Neuronal stem cell (in vitro differentiated cells): ENCODE results near the gene APOBEC3H.

ENCODE experiments used
- DNase-seq: peaks from one replicate; pipeline ENCODE4 v3.0.0-alpha.2; 2013; ENCODE audit warnings: low spot score
- H2AFZ ChIP-seq: one replicate; pipeline ENCODE4 v1.6.1; 2013; ENCODE audit warnings: mild to moderate bottlenecking, low read length, inconsistent platforms
- H2AK5ac ChIP-seq: 2 replicates; pipeline ENCODE4 v1.6.1; 2013; ENCODE audit warnings: low read depth, mild to moderate bottlenecking, inconsistent platforms, low read length, moderate library complexity, mixed read lengths
- H2BK120ac ChIP-seq: 2 replicates; pipeline ENCODE4 v1.6.1; 2013; ENCODE audit warnings: low read depth, mild to moderate bottlenecking, inconsistent platforms, low read length, moderate library complexity, mixed read lengths
- H2BK12ac ChIP-seq: one replicate; pipeline ENCODE4 v1.6.1; 2013; ENCODE audit warnings: low read length, inconsistent platforms
- H2BK15ac ChIP-seq: 2 replicates; pipeline ENCODE4 v1.6.1; 2013; ENCODE audit warnings: mild to moderate bottlenecking, low read length, inconsistent platforms, mixed read lengths
- H2BK5ac ChIP-seq: one replicate; pipeline ENCODE4 v1.6.1; 2013; ENCODE audit warnings: inconsistent platforms, mild to moderate bottlenecking, low read length, moderate library complexity
- H3K14ac ChIP-seq: one replicate; pipeline ENCODE4 v1.6.1; 2013; ENCODE audit warnings: low read length, inconsistent platforms
- H3K18ac ChIP-seq: 2 replicates; pipeline ENCODE4 v1.6.1; 2013; ENCODE audit warnings: low read length, inconsistent platforms
- H3K23ac ChIP-seq: 2 replicates; pipeline ENCODE4 v1.6.1; 2013; ENCODE audit warnings: low read depth, mild to moderate bottlenecking, mixed read lengths, low read length, inconsistent platforms; ENCODE audit not compliant: poor library complexity
- H3K27ac ChIP-seq: replicated peaks from 3 replicates; pipeline ENCODE4 v1.5.1; 2013; ENCODE audit warnings: low read length, inconsistent platforms
- H3K27me3 ChIP-seq, 3 experiments: 2 replicates each; pipeline ENCODE4 v1.6.1; 2013; ENCODE audit warnings: low read length in 3 of 3, mild to moderate bottlenecking in 2 of 3, inconsistent platforms in 1 of 3, low read depth in 1 of 3, mixed read lengths in 1 of 3, moderate library complexity in 1 of 3; ENCODE audit not compliant: control insufficient read depth in 3 of 3, insufficient read depth in 3 of 3
- H3K36me3 ChIP-seq, 2 donors: replicated peaks in 1 of 2; 2 replicates each; pipeline ENCODE4 v1.6.1; 2013; ENCODE audit warnings: low read length in 2 of 2; ENCODE audit not compliant: control insufficient read depth in 2 of 2, insufficient read depth in 2 of 2
- H3K4ac ChIP-seq: 2 replicates; pipeline ENCODE4 v1.6.1; 2013; ENCODE audit warnings: inconsistent platforms, mild to moderate bottlenecking, low read length, moderate library complexity
- H3K4me1 ChIP-seq, 2 donors: 1 replicate in 1 of 2; 2 replicates in 1 of 2; pipeline ENCODE4 v1.6.1; 2013; ENCODE audit warnings: low read length in 2 of 2, low read depth in 1 of 2; ENCODE audit not compliant: control insufficient read depth in 2 of 2, insufficient read depth in 1 of 2
- H3K4me2 ChIP-seq: one replicate; pipeline ENCODE4 v1.6.1; 2013; ENCODE audit warnings: mild to moderate bottlenecking, low read length, inconsistent platforms; ENCODE audit not compliant: insufficient read depth, poor library complexity, severe bottlenecking
- H3K4me3 ChIP-seq, 2 donors: 2 replicates each; pipeline ENCODE4 v1.5.1; 2013; ENCODE audit warnings: low read length in 2 of 2, mild to moderate bottlenecking in 2 of 2, inconsistent platforms in 1 of 2, moderate library complexity in 1 of 2
- H3K79me1 ChIP-seq: one replicate; pipeline ENCODE4 v1.6.1; 2013; ENCODE audit warnings: low read depth, mild to moderate bottlenecking, inconsistent platforms, low read length, moderate library complexity
- H3K9ac ChIP-seq: one replicate; pipeline ENCODE4 v1.6.1; 2013; ENCODE audit warnings: mild to moderate bottlenecking, low read depth, low read length, inconsistent platforms; ENCODE audit not compliant: poor library complexity
- H3K9me3 ChIP-seq, 2 donors: replicated peaks in 1 of 2; 2 replicates each; pipeline versions ENCODE3 to v1.6.1; 2013; ENCODE audit warnings: low read length in 2 of 2, mild to moderate bottlenecking in 2 of 2, inconsistent platforms in 1 of 2, low read depth in 1 of 2, mixed read lengths in 1 of 2, moderate library complexity in 1 of 2; ENCODE audit not compliant: control insufficient read depth in 2 of 2, insufficient read depth in 1 of 2
- H4K8ac ChIP-seq: one replicate; pipeline ENCODE4 v1.6.1; 2013; ENCODE audit warnings: low read depth, mild to moderate bottlenecking, inconsistent platforms, low read length, moderate library complexity
- H4K91ac ChIP-seq: one replicate; pipeline ENCODE4 v1.6.1; 2013; ENCODE audit warnings: low read length, low read depth, mild to moderate bottlenecking, inconsistent platforms; ENCODE audit not compliant: poor library complexity
- WGBS, 2 donors: extraction: QIAGEN DNeasy Blood & Tissue Kit; methylation state at CpG; one replicate each; pipeline ENCODE4 v1.1.7; 2013; ENCODE audit warnings: missing lambda C conversion rate in 2 of 2, mixed read lengths in 1 of 2; ENCODE audit not compliant: insufficient read length in 2 of 2, insufficient replicate concordance in 1 of 2; ENCODE audit errors: extremely low coverage in 2 of 2; 5-methylcytosine and 5-hydroxymethylcytosine counted together

Gene APOBEC3H

GRCh38 chr22:39087881-39088684 lies 9.0 kb upstream of the APOBEC3H start:
- peak overlapping the region; percentile 89 for H3K18ac ChIP-seq
- peak overlapping the region; percentile 87 for H2AFZ ChIP-seq
- no peak overlapping the region for H4K8ac ChIP-seq
- 100% methylated on average over 1 to 2 of the region's 18 CpGs for WGBS, 2 donors
- no peaks in the 10 kb centered on the region for H3K9me3 ChIP-seq
- no peak overlapping the region for H3K14ac ChIP-seq
- H3K9ac ChIP-seq: peak overlapping the region; percentile 7
- H3K23ac ChIP-seq: no peak overlapping the region
- H3K4me2 ChIP-seq: peak overlapping the region; percentile 2
- H2AK5ac ChIP-seq: peak overlapping the region; percentile 51
- peaks cover 6 to 16% of the 10 kb centered on the region in 2 donors for H3K4me1 ChIP-seq
- no peak overlapping the region for H2BK120ac ChIP-seq
- no peaks in the 10 kb centered on the region for H3K36me3 ChIP-seq
- H2BK5ac ChIP-seq: peak overlapping the region; percentile 79
- H3K27me3 ChIP-seq: peaks cover 0 to 51% (median 0%) of the 10 kb centered on the region in 3 experiments
- DNase-seq: peak; percentile 44
- no peak overlapping the region for H4K91ac ChIP-seq
- H2BK15ac ChIP-seq: peak overlapping the region; percentile 44
- H3K79me1 ChIP-seq: no peaks in the 10 kb centered on the region
- peak overlapping the region in 1 of 2 donors; percentile 9 for H3K4me3 ChIP-seq
- peak overlapping the region; percentile 18 for H2BK12ac ChIP-seq
- H3K4ac ChIP-seq: no peak overlapping the region
- H3K27ac ChIP-seq: peak overlapping the region; percentile 61

GRCh38 chr22:39088685-39089032 lies 8.4 kb upstream of the APOBEC3H start:
- Histone ChIP-seq H3K9ac (no peak overlapping the region), H2AFZ (no peak overlapping the region), H3K4me2 (no peak overlapping the region), H2BK15ac (peak overlapping the region; percentile 16), H3K27me3 (peaks cover 0 to 49% (median 0%) of the 10 kb centered on the region in 3 experiments), H3K79me1 (no peaks in the 10 kb centered on the region), H2BK120ac (peak overlapping the region; percentile 42), H4K91ac (no peak overlapping the region), H3K27ac (no peak overlapping the region), H2BK5ac (no peak overlapping the region), H3K9me3 (no peaks in the 10 kb centered on the region), H3K14ac (no peak overlapping the region), H3K18ac (peak overlapping the region; percentile 72), H3K23ac (no peak overlapping the region), H2AK5ac (peak overlapping the region; percentile 58), H4K8ac (no peak overlapping the region), H2BK12ac (no peak overlapping the region), H3K4me1 (peaks cover 6 to 16% of the 10 kb centered on the region in 2 donors), H3K4ac (peak overlapping the region; percentile 7), H3K4me3 (peak overlapping the region in 1 of 2 donors; percentile 9), H3K36me3 (no peaks in the 10 kb centered on the region)
- no CpG with 5 or more reads among the region's 5 CpGs for WGBS, 2 donors
- DNase-seq: no peak

- Histone ChIP-seq H3K4me3 (no peak overlapping the region), H3K4ac (peak overlapping the region; percentile 53), H2BK120ac (no peak overlapping the region), H4K8ac (no peak overlapping the region), H3K79me1 (no peaks in the 10 kb centered on the region), H3K27ac (no peak overlapping the region), H3K27me3 (peaks cover 0 to 39% (median 0%) of the 10 kb centered on the region in 3 experiments), H4K91ac (no peak overlapping the region), H3K36me3 (no peaks in the 10 kb centered on the region), H2BK12ac (peak overlapping the region; percentile 14), H3K14ac (no peak overlapping the region), H2AFZ (no peak overlapping the region), H3K18ac (peak overlapping the region; percentile 85), H3K4me1 (peaks cover 6 to 16% of the 10 kb centered on the region in 2 donors), H2BK15ac (peak overlapping the region; percentile 95), H2BK5ac (no peak overlapping the region), H3K4me2 (no peak overlapping the region), H3K23ac (no peak overlapping the region), H3K9ac (no peak overlapping the region), H2AK5ac (peak overlapping the region; percentile 96), H3K9me3 (no peaks in the 10 kb centered on the region)
- no peak for DNase-seq
- no CpG with 5 or more reads among the region's 6 CpGs for WGBS, 2 donors
Observed at GRCh38 chr22:39089928-39090327, 7.1 kb upstream of the APOBEC3H start.

- Histone ChIP-seq H3K23ac (no peak overlapping the region), H4K8ac (peak overlapping the region; percentile 92), H2BK5ac (no peak overlapping the region), H3K14ac (peak overlapping the region; percentile 75), H3K9me3 (no peaks in the 10 kb centered on the region), H2AK5ac (peak overlapping the region; percentile 96), H3K36me3 (no peaks in the 10 kb centered on the region), H3K4ac (peak overlapping the region; percentile 53), H2BK15ac (peak overlapping the region; percentile 95), H2AFZ (no peak overlapping the region), H3K4me1 (peaks cover 6 to 16% of the 10 kb centered on the region in 2 donors), H3K4me2 (no peak overlapping the region), H2BK120ac (no peak overlapping the region), H3K4me3 (no peak overlapping the region), H3K79me1 (no peaks in the 10 kb centered on the region), H2BK12ac (peak overlapping the region; percentile 49), H4K91ac (no peak overlapping the region), H3K27me3 (peaks cover 0 to 38% (median 0%) of the 10 kb centered on the region in 3 experiments), H3K27ac (no peak overlapping the region), H3K18ac (peak overlapping the region; percentile 85), H3K9ac (peak overlapping the region; percentile 55)
- DNase-seq: no peak
- no CpG with 5 or more reads among the region's 15 CpGs for WGBS, 2 donors
Observed at GRCh38 chr22:39090426-39091064, 6.5 kb upstream of the APOBEC3H start.
